Measurements from ENCODE around the gene ADORA1.
A peak's percentile ranks its signal among the peaks of the same experiment; 100 is the strongest.

The ADORA1 gene

DNA sequence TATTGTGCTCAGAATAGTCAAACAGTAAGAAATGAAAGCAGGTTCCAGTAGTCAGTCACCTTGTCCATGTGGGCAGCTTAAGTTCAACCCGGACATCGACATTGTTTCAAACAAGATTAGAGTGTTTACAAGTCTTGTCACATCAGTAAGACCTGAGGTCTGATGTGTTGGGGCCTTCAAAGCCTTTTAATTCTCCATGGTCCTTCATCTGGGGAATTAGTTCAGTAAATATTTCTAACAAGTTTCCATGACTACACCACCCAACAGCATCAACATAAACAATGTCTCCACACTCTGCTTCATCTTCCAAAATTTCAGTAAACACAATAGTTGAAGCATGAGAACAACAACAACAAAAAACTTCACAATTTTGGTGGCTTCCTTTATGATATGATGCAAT, 15.1 kb upstream of the ADORA1 start:
- H3K4me3 ChIP-seq (replicated peaks; ENCODE audit: low read depth, low read length), result no peak overlapping the region
- TF ChIP-seq, protein P1, sequence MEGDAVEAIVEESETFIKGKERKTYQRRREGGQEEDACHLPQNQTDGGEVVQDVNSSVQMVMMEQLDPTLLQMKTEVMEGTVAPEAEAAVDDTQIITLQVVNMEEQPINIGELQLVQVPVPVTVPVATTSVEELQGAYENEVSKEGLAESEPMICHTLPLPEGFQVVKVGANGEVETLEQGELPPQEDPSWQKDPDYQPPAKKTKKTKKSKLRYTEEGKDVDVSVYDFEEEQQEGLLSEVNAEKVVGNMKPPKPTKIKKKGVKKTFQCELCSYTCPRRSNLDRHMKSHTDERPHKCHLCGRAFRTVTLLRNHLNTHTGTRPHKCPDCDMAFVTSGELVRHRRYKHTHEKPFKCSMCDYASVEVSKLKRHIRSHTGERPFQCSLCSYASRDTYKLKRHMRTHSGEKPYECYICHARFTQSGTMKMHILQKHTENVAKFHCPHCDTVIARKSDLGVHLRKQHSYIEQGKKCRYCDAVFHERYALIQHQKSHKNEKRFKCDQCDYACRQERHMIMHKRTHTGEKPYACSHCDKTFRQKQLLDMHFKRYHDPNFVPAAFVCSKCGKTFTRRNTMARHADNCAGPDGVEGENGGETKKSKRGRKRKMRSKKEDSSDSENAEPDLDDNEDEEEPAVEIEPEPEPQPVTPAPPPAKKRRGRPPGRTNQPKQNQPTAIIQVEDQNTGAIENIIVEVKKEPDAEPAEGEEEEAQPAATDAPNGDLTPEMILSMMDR (IDR thresholded peaks at IDR 0.05; ENCODE audit: low read depth, low read length, missing control alignments), result no peak
- no peak for DNase-seq (ENCODE audit: extremely low read depth, low read depth)

DNA sequence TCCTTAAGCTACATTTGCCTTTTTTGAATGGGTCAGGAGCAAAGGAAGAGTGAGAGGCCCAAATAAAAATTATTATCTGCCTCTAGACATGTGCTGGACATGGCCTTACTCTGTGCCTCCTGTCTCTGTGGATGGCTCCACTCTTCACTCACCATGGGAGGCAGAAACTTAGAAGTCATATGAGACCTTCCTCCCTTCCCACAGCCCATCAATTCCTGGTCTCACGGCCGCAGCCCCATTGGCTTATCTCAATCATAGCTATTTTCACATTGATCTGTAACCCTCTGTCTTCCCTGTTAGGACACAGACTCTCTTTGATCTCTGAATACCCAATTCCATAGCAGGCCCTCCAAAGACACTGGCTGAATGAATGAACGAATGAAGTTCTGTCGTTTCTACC, 14.2 kb upstream of the ADORA1 start:
- TF ChIP-seq, protein P1 (IDR thresholded peaks at IDR 0.05; ENCODE audit: low read depth, low read length, missing control alignments), result no peak
- no peak overlapping the region for H3K4me3 ChIP-seq (replicated peaks; ENCODE audit: low read depth, low read length)
- DNase-seq (ENCODE audit: extremely low read depth, low read depth), result no peak

DNA sequence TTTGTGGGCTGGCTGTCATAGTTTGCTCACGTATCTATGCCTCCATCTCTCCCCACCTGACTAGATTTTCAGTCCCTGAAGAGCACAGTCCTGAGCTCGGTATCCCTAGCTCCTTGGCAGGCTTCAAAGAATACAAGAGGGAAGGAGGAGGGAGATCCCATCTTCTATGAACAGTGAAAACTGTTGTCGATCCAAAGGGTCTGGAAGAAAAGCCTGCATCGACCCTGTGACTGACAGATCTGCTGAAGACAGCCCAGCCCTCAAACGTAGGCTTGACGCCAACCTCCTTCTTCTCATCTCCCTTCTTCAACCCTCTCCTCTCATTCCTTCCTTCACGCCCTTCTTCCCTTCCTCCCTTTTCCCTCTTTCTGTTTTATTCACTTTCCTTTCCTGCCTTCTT, 13.3 kb upstream of the ADORA1 start:
- DNase-seq (ENCODE audit: extremely low read depth, low read depth), result no peak
- no peak overlapping the region for H3K4me3 ChIP-seq (replicated peaks; ENCODE audit: low read depth, low read length)
- TF ChIP-seq, protein P1 (IDR thresholded peaks at IDR 0.05; ENCODE audit: low read depth, low read length, missing control alignments), result no peak

DNA sequence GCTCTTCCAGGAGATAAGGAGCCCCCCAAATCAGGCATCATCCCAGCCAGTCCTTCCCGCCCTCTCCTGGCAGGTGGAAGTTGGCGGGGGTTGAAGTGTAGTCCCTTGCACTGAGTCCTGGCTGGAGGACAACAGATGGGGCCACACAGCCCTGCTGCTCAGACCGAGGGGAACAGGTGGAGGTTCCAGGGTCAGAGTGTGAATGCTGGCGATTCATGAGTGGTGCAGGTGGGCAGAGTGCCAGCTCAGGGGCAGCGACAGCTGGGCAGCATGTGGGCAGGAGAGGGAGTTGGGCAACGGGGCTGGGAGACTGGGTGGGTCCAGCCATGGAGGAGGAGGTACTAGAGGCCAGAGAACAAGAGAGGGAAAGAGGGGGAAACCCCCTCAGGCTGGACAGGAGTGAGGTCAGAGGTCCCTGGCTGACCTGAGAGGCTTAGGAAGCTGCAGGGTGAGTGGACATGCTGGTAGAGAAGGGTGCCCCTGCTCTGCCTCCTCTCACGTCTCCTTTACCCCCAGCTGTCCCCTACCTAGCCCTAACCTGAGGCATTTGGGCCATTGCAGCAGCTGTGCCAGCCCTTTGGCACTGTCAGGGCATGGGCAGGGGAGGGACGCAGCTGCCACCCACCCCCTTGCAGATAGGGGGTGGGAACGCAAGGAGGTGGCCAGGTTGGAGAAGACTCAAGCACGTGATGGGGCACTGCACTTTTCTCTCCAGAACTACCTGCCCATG, 11.3 kb upstream of the ADORA1 start:
- TF ChIP-seq, protein P1 (IDR thresholded peaks at IDR 0.05; ENCODE audit: low read depth, low read length, missing control alignments), result no peak
- no peak overlapping the region for H3K4me3 ChIP-seq (replicated peaks; ENCODE audit: low read depth, low read length)
- DNase-seq (ENCODE audit: extremely low read depth, low read depth), result no peak

DNA sequence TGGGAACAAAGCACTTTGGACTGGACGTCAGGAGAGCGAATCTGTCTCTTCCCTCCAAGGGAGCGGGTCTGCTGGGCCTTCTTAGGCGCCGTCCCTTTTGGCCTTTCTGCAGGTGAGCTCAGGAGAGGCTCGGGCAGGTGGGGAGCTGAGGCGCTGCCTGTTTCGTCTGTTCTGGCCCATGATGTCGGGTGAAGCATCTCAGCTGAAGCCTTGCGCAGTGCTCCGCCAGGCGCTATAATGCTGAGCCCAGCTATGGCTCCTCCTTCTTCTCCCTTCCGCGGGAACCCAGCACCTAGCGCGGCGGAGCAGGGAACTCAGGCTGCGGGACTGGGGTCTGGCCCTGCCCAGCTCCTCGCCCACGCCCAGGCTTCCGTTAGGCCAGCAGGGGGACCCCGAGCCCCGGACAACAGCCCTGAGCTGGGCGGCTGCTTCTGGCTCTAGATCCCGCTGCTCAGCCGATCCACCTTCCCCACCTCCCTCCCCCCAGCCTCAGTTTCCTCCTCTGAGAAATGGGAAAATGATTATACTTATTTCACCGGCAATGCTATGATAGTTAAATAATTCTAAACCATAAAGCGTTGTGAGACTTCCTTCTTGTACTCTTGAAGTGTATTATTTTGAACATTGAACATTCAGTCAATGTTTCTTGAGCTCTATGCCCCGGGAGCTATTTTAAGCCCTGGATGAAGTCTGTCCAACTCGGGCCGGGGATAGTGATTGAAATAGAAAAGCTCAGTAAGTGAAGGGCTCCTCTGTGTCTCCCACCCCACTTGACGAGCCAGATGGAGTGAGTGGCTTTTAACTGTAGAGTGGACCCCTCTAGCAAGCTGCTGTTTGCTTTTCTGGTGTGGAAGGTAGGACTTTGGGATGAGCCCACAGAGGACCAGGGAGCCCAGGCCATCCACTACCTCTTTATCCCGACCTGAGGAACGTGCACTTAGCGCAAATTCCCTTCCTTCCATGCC, 9.6 kb upstream of the ADORA1 start:
- TF ChIP-seq, protein P1 (IDR thresholded peaks at IDR 0.05; ENCODE audit: low read depth, low read length, missing control alignments), result peak; percentile 84
- DNase-seq (ENCODE audit: extremely low read depth, low read depth), result no peak
- no peak overlapping the region for H3K4me3 ChIP-seq (replicated peaks; ENCODE audit: low read depth, low read length)

DNA sequence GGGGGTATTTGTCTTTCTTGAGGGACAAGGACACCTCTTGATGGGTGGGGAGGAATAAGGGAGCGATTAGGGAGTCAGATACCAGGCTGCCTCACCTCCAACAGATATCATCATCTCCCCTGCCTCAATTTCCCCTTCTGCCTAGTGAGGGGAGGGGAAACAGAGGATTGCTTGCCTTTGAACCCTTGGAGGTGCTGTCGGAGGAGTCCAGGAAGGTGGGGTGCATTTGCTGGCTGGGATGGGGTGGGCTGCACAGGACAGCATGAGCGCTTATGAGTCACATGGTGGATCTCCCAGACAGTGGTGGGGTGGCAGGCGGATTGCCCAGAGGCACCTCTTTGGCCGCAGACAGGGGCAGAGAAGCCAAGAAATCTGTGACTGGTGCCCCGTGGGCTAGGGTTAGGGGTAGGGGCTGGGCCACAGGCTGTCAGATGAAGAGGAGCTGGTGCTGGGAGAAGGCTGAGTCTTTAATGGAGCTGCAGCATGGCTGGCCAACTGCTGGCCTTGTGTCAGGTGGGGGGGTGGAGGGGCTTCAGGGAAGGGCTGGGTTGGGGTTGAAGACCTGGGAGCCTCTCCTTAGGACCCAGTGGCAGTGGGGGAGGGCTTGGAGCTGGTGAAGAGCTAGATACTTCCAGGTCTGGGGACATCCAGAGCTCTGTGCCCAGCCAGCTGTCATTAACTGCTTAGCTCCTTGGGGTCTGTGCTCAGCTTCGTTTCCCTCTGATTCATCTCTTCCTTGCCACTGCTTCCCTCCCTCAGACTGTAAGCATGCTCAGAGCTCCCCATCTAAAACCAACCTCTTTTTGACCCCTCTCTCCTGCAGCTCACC, 7.0 kb upstream of the ADORA1 start:
- DNase-seq (ENCODE audit: extremely low read depth, low read depth), result no peak
- no peak overlapping the region for H3K4me3 ChIP-seq (replicated peaks; ENCODE audit: low read depth, low read length)
- TF ChIP-seq, protein P1 (IDR thresholded peaks at IDR 0.05; ENCODE audit: low read depth, low read length, missing control alignments), result no peak

Measured in HFF-Myc (cell line).